Colonic mucosa (tissue), 4 donors: Measurements from ENCODE around the gene MYLK3. TPM values are rescaled to one million over a fixed set of nuclear protein-coding genes. Genes with fewer than 3 reads are reported as not detected.

ENCODE experiments used
- DNase-seq: peaks from one replicate; pipeline ENCODE4 v3.0.0-alpha.2; 2020
- H3K27ac ChIP-seq: fragments of 200-600 bp; one replicate; pipeline ENCODE4 v1.8.0; 2021
- H3K27me3 ChIP-seq: fragments of 200-600 bp; one replicate; pipeline ENCODE4 v1.8.0; 2021
- H3K36me3 ChIP-seq: fragments of 200-600 bp; one replicate; pipeline ENCODE4 v1.8.0; 2021
- H3K4me1 ChIP-seq: fragments of 200-600 bp; one replicate; pipeline ENCODE4 v1.8.0; 2021; ENCODE audit warnings: mild to moderate bottlenecking
- H3K4me3 ChIP-seq: fragments of 200-600 bp; one replicate; pipeline ENCODE4 v1.8.0; 2021
- H3K9ac ChIP-seq, 2 donors: one replicate each; pipeline ENCODE4 v1.7.0; 2013; ENCODE audit warnings: control low read depth in 2 of 2, low read depth in 2 of 2, low read length in 2 of 2
- H3K9me3 ChIP-seq: fragments of 200-600 bp; one replicate; pipeline ENCODE4 v1.8.0; 2021
- intact Hi-C: fragments of 100-400 bp; cut with DNase I; formaldehyde crosslinking; loops from one replicate; pipeline ENCODE4 v1.14.1; 2022
- total RNA-seq, 2 donors: library from RNA; stranded (reverse); fragmentation: NEBNext Ultra II Directional in 1 of 2; extraction: Animal tissue kit (Norgen Biotek cat#: 25700) in 1 of 2; gene quantifications; one replicate each; pipeline ENCODE4 v1.2.1, GENCODE V29; 2021
- TF ChIP-seq, protein P1 (sequence below): fragments of 200-600 bp; IDR thresholded peaks from one replicate; pipeline ENCODE4 v1.8.0; 2022; ENCODE audit warnings: antibody characterized with exemption, mild to moderate bottlenecking
- donor health status: healthy.
- donor health status: DM: no; HTN: no; CAD: no.
- donor health status: DM: no; HTN: no; CAD: no.

MYLK3 gene
- total RNA-seq, 2 donors from 2014 or later: 0.58 TPM; not detected in 1

DNA sequence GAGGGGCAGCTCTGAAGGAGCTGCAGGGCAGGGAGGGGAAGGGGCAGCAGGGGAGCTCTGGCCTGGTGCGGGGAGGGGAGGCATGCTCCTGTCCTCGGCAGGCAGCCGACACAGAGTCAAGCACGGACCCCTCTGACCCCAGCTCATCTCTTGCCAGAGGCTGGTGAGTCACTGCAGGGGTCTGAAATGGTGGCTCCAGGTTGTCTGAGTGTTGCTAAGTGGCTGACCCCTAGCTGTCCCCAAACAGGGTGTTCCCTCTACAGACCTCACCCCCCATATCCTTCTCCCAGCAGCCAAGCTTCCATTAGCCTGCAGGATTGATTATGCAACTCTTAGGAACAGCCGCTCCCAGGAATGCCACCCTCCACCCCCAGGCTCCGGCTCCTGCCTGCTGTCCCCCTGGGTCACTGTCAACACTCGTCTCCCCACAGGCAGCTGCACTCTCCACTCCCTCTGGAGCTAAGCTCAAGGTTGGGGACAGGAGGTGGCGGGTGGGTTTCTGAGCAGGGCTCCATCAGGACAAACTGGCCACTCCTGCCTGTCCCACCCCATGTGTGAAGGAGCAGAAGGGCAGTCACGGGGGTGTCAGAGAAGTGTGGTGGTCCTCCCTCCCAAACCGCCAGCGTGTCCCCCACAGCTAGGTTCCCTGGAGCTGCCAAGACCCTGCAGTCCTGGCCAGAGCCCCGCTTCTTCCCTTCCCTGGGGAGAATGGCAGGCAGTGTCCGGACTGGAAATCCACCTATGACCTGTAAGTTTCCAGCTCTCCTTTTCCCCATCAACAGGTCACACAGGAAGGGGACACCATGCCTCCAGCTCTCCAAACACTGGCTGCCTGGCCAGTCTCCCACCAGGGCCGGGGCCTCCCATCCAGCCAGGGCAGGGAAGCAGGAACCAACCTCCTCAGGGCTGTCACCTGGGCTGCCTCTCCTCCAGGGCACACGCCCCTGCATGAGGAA is 1.0 kb downstream of the MYLK3 start:
- H3K36me3 ChIP-seq: no peaks in the 10 kb centered on the region
- DNase-seq: no peak
- H3K4me3 ChIP-seq: no peak overlapping the region
- TF ChIP-seq, protein P1, sequence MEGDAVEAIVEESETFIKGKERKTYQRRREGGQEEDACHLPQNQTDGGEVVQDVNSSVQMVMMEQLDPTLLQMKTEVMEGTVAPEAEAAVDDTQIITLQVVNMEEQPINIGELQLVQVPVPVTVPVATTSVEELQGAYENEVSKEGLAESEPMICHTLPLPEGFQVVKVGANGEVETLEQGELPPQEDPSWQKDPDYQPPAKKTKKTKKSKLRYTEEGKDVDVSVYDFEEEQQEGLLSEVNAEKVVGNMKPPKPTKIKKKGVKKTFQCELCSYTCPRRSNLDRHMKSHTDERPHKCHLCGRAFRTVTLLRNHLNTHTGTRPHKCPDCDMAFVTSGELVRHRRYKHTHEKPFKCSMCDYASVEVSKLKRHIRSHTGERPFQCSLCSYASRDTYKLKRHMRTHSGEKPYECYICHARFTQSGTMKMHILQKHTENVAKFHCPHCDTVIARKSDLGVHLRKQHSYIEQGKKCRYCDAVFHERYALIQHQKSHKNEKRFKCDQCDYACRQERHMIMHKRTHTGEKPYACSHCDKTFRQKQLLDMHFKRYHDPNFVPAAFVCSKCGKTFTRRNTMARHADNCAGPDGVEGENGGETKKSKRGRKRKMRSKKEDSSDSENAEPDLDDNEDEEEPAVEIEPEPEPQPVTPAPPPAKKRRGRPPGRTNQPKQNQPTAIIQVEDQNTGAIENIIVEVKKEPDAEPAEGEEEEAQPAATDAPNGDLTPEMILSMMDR: no peak
- intact Hi-C loops: no loop called here
- no peaks in the 10 kb centered on the region for H3K9me3 ChIP-seq
- no peak overlapping the region for H3K27ac ChIP-seq
- no peak overlapping the region for H3K9ac ChIP-seq
- H3K4me1 ChIP-seq: no peaks in the 10 kb centered on the region
- H3K27me3 ChIP-seq: no peaks in the 10 kb centered on the region

DNA sequence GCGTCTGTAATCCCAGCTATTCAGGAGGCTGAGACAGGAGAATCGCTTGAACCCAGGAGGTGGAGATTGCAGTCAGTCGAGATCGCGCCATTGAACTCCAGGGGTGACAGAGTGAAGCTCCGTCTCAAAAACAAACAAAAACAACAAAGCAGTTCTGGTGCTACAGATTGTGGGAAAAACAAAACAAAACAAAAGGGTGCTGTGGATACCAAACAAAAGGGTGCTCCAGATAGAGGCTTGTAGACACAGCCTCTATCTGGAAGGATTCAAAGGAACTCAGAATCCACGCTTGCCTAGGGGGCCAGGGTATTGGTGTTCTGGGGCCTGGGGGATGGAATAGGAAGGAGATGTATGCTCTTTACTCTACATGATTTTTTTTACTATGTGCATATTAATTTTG is 2.5 kb downstream of the MYLK3 start:
- Histone ChIP-seq H3K27me3 (no peaks in the 10 kb centered on the region), H3K27ac (no peak overlapping the region), H3K36me3 (no peaks in the 10 kb centered on the region), H3K9ac (no peak overlapping the region), H3K4me1 (no peaks in the 10 kb centered on the region), H3K4me3 (no peak overlapping the region), H3K9me3 (no peaks in the 10 kb centered on the region)
- TF ChIP-seq, protein P1: no peak
- intact Hi-C loops: no loop called here
- no peak for DNase-seq

DNA sequence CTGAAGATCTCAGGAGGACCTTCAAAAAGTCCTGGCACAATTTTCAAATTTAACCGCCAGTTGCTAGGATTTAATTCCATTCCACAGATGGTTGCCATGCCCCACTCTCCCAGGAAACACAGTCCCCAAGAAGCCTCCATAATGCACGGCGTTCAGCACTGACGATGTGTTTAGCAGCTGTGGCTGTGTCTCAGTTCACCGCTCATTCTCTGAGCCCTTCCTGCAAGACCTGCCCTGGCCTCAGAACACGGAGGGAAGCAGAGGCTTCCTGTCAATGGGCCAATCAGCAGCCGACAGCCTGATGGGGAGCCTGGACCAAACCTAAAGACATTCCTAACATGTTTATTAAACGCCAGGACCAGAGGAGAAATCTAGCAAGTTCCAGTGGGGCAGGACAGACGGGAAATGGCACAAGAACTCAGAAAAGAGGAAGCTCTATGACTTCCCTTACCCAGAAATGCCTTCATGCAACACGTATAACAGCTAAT is 4.9 kb downstream of the MYLK3 start:
- Histone ChIP-seq H3K27me3 (no peaks in the 10 kb centered on the region), H3K4me1 (no peaks in the 10 kb centered on the region), H3K9me3 (no peaks in the 10 kb centered on the region), H3K27ac (no peak overlapping the region), H3K9ac (no peak overlapping the region), H3K36me3 (no peaks in the 10 kb centered on the region), H3K4me3 (no peak overlapping the region)
- TF ChIP-seq, protein P1: no peak
- intact Hi-C loops: no loop called here
- no peak for DNase-seq

DNA sequence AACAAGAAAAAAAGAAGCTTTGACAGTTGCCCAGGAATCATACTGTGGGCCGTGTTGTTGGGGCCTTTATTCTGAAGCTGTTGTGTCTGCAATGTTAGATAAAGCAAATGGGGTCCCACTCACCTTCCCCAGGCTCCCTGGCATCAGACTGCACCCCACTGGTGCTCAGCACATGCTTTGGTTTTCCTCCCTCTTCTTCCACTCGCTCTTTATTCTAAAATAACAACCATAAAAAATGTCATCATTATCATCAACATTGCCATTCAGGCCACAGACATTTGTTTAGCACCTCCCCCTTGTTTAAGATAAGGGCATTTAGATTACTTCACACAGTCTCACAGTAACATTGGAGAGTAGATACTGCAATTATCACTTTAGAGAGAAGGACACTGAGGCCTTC is 8.2 kb downstream of the MYLK3 start:
- intact Hi-C loops: no loop called here
- no peak overlapping the region for H3K27ac ChIP-seq
- TF ChIP-seq, protein P1: no peak

DNA sequence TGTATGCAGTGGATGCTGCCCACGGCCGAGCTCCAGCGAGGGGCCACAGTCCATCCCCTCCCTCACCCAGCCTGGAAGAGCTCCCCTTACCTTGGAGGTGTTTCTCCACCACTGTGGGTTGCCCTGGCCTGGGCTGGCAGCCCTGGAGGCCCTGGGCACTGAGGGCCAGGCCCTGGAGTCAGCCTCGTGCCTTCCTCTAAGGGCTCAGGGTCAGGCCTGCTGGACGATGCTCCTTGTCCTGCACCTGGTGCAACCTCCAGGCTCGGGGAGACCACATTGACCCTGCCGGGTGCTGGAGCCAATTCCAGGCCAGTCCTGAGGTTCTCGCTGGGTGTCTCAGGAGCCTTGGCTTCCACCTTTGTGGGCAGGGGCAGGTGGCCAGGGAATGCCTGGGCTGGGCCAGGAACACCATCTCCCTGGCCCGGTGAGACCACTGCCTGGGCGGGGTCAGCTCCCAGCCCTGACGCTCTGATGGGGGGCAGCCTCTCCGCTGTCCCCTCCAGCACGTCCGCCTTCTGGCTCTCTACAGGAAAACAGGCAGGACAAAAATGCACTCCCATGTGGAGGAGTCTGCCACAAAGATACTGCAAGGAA is 10.4 kb downstream of the MYLK3 start:
- Histone ChIP-seq H3K27me3 (no peaks in the 10 kb centered on the region), H3K9me3 (no peaks in the 10 kb centered on the region), H3K4me3 (no peak overlapping the region), H3K27ac (no peak overlapping the region), H3K4me1 (no peaks in the 10 kb centered on the region), H3K9ac (no peak overlapping the region), H3K36me3 (no peaks in the 10 kb centered on the region)
- no peak for DNase-seq
- intact Hi-C loops: no loop called here
- TF ChIP-seq, protein P1: no peak

More for the DNA sequence above, 8.2 kb downstream of the MYLK3 start:
- H3K4me1 ChIP-seq: no peaks in the 10 kb centered on the region
- no peak overlapping the region for H3K9ac ChIP-seq
- no peak overlapping the region for H3K4me3 ChIP-seq
- no peak for DNase-seq
- no peaks in the 10 kb centered on the region for H3K9me3 ChIP-seq
- no peaks in the 10 kb centered on the region for H3K36me3 ChIP-seq
- no peaks in the 10 kb centered on the region for H3K27me3 ChIP-seq
